B cell (primary cell): ENCODE data around the gene CCDC194.

Experiments used
- EZH2 ChIP-seq: IDR thresholded peaks from 2 replicates; pipeline ENCODE4 v1.6.1; 2012; ENCODE audit warnings: borderline replicate concordance, low read depth, mild to moderate bottlenecking, moderate library complexity, low read length; ENCODE audit not compliant: insufficient read depth, poor library complexity, severe bottlenecking
- TF ChIP-seq, protein P1 (sequence below): fragments of 200-600 bp; IDR thresholded peaks from one replicate; pipeline ENCODE4 v1.8.0; 2022; ENCODE audit warnings: antibody characterized with exemption, mild to moderate bottlenecking

DNA sequence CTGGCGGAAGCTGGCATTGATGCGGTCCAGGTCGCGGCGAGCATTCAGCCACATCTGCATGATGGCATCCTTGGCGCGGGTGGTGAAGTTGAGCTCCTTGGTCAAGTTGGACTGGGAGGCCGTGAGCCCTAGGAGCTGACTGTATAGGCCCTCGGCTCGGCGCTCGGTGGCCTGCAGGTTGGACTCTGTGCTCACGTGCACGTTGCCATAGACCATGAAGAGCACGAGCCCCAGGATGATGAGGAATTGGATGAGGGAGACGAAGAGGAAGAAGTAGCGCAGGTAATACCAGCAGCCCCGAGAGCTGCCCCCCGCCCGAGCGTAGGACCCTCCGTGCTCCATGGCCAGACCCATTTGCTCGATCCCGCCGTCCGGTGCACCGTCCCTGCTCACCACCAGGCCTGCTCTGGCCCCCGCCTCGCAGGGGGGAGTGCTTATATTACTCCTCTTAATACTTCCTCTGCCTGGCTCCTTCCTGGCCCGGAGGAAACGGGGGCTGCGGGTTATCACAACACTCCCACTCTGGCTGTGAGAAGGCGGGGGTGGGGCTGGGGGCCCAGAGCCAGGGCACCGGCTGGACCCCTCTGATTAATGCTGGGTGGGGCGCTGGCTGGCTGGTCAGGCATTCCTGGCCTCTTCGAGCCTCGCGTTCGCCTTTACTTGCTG lies 16.9 kb downstream of the CCDC194 start, which contains the start of gene PLVAP:
- TF ChIP-seq, protein P1, sequence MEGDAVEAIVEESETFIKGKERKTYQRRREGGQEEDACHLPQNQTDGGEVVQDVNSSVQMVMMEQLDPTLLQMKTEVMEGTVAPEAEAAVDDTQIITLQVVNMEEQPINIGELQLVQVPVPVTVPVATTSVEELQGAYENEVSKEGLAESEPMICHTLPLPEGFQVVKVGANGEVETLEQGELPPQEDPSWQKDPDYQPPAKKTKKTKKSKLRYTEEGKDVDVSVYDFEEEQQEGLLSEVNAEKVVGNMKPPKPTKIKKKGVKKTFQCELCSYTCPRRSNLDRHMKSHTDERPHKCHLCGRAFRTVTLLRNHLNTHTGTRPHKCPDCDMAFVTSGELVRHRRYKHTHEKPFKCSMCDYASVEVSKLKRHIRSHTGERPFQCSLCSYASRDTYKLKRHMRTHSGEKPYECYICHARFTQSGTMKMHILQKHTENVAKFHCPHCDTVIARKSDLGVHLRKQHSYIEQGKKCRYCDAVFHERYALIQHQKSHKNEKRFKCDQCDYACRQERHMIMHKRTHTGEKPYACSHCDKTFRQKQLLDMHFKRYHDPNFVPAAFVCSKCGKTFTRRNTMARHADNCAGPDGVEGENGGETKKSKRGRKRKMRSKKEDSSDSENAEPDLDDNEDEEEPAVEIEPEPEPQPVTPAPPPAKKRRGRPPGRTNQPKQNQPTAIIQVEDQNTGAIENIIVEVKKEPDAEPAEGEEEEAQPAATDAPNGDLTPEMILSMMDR, result no peak
- TF ChIP-seq EZH2, result no peak
